ENCODE results near the gene FAM163B.

FAM163B gene

DNA sequence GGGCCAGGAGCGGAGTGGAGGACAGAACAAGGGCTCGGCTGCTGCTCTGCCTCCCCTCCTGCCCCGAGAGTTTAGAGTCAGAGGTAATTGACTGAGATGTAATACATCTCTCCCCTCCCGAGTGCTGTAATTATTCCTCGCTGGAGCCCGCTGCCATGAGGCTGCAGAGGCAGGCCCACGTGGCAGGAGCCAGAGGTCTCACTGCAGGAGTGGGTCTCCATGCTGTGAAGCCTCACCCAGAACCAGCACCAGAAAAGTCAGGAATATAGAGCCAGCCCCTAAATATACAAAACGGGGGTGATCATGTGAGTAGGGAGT lies 2.5 kb downstream of the FAM163B start:
- no peak overlapping the region for H3K4me3 ChIP-seq (ENCODE audit: extremely low read depth, insufficient read depth, low read length, poor library complexity, severe bottlenecking)
- no peaks in the 10 kb centered on the region for H3K9me3 ChIP-seq (ENCODE audit: control insufficient read depth, low read length)
- 90 to 100% methylated on average over 4 to 7 of the region's 8 CpGs for WGBS, 2 experiments (ENCODE audit: insufficient coverage in 2 of 2)

DNA sequence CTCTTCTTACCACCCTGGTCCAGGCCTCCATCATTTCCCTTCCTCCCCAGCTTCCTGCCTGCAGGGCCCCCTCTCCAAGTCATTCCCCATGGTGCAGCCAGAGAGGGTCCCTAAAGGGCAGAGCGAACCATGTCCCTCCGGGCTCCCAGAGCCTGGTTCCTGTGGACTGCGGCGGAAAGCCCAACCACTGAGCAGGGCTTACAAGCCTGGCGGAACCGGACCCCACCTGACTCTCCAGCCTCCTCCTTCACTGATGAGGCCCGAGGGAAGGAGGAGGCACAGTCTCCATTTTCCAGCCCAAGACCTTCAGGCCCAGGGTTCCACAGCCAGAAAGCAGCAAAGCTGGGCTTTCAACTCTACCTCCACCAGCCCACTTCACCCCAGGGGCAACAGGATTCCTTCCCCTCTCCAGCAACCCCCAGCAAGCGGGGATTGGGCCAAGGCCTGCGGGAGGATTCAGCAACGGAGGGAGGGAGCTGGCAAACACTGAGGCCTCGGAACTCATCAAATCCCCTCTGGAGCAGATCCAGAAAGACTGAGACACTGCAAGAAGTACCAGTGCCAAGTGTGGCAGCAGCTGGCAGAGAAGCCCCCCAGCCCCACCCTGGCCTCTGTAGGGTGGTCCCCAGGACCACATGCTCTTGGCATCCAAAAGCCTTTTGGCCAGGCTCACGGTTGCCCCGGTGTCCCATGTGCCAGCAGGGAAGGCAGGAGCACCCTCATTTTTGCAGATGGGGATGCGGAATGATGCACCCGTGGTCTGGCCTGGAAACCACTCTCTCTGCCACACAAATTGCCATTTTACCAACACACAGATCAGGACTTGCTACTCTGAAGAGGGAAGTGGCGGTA lies 3.1 kb downstream of the FAM163B start:
- H3K36me3 ChIP-seq (ENCODE audit: control insufficient read depth, insufficient read depth, low read length): no peaks in the 10 kb centered on the region
- H3K27ac ChIP-seq (ENCODE audit: low read depth, low read length, severe bottlenecking): no peak overlapping the region
- H3K4me1 ChIP-seq (ENCODE audit: control insufficient read depth, insufficient read depth, low read length, poor library complexity, severe bottlenecking): peaks cover 9% of the 10 kb centered on the region
- 88% methylated on average over 12 to 13 of the region's 16 CpGs for WGBS, 2 experiments (ENCODE audit: insufficient coverage in 2 of 2)
- H3K4me3 ChIP-seq (ENCODE audit: extremely low read depth, insufficient read depth, low read length, poor library complexity, severe bottlenecking): no peak overlapping the region
- H3K9me3 ChIP-seq (ENCODE audit: control insufficient read depth, low read length): no peaks in the 10 kb centered on the region

More for the DNA sequence above, 2.5 kb downstream of the FAM163B start:
- Histone ChIP-seq H3K4me1 (ENCODE audit: control insufficient read depth, insufficient read depth, low read length, poor library complexity, severe bottlenecking) (peaks cover 9% of the 10 kb centered on the region), H3K36me3 (ENCODE audit: control insufficient read depth, insufficient read depth, low read length) (no peaks in the 10 kb centered on the region), H3K27ac (ENCODE audit: low read depth, low read length, severe bottlenecking) (no peak overlapping the region)

- 95 to 96% methylated on average over 7 to 13 of the region's 17 CpGs for whole genome bisulfite sequencing, 2 experiments (ENCODE audit: insufficient coverage in 2 of 2)
- Histone ChIP-seq H3K4me1 (ENCODE audit: control insufficient read depth, insufficient read depth, low read length, poor library complexity, severe bottlenecking) (peaks cover 9% of the 10 kb centered on the region), H3K4me3 (ENCODE audit: extremely low read depth, insufficient read depth, low read length, poor library complexity, severe bottlenecking) (no peak overlapping the region), H3K9me3 (ENCODE audit: control insufficient read depth, low read length) (no peaks in the 10 kb centered on the region), H3K36me3 (ENCODE audit: control insufficient read depth, insufficient read depth, low read length) (no peaks in the 10 kb centered on the region), H3K27ac (ENCODE audit: low read depth, low read length, severe bottlenecking) (no peak overlapping the region)
These were observed 3.7 kb downstream of the FAM163B start for GRCh38 chr9:133605446-133605845.

GRCh38 chr9:133604856-133605255 lies 4.3 kb downstream of the FAM163B start:
- WGBS, 2 experiments (ENCODE audit: insufficient coverage in 2 of 2): 88 to 90% methylated on average over 13 of the region's 14 CpGs

GRCh38 chr9:133604214-133604613 lies 5.0 kb downstream of the FAM163B start:
- Histone ChIP-seq H3K27ac (ENCODE audit: low read depth, low read length, severe bottlenecking) (no peak overlapping the region), H3K4me1 (ENCODE audit: control insufficient read depth, insufficient read depth, low read length, poor library complexity, severe bottlenecking) (peaks cover 9% of the 10 kb centered on the region), H3K36me3 (ENCODE audit: control insufficient read depth, insufficient read depth, low read length) (no peaks in the 10 kb centered on the region), H3K9me3 (ENCODE audit: control insufficient read depth, low read length) (no peaks in the 10 kb centered on the region), H3K4me3 (ENCODE audit: extremely low read depth, insufficient read depth, low read length, poor library complexity, severe bottlenecking) (no peak overlapping the region)
- WGBS, 2 experiments (ENCODE audit: insufficient coverage in 2 of 2): 77 to 87% methylated on average over 3 to 4 of the region's 5 CpGs

More at GRCh38 chr9:133604856-133605255, 4.3 kb downstream of the FAM163B start:
- H3K27ac ChIP-seq (ENCODE audit: low read depth, low read length, severe bottlenecking): no peak overlapping the region
- H3K4me3 ChIP-seq (ENCODE audit: extremely low read depth, insufficient read depth, low read length, poor library complexity, severe bottlenecking): no peak overlapping the region
- H3K36me3 ChIP-seq (ENCODE audit: control insufficient read depth, insufficient read depth, low read length): no peaks in the 10 kb centered on the region
- H3K9me3 ChIP-seq (ENCODE audit: control insufficient read depth, low read length): no peaks in the 10 kb centered on the region
- peaks cover 9% of the 10 kb centered on the region for H3K4me1 ChIP-seq (ENCODE audit: control insufficient read depth, insufficient read depth, low read length, poor library complexity, severe bottlenecking)

DNA sequence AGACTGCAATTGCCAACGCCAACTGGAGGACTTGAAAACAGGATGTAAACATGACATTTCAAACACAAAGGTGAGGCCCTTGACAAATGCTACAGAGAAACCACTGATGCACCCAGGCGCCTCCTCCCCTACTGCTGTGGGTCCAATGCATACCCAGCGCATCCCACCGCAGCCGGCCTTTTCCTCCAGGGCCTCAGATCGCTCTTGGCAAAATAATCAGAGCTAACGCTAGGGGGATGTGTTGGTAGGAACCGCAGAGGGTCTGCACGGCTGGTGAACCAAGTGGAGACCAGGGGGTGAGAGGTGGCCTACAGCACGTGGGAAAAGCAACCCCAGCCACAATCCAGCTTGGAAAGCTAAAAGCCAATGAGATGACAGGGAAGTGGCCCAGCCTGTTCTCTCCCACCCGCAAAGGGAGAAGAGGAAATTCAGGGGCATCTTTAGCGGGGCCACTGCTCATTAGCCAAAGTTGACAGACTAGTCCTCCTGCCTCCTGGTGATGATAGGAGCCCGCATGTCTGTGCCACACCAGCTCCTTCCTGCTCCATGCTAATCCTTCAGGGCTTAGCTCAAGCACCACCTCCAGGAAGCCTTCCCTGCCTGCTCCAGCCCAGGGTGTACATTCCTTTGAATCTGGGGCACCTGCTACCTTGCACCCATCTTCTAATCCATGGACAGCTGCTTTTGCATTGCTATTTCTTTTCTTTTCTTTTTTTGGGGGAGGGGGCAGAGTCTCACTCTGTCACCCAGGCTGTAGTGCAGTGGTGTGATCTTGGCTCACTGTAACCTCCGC lies 5.9 kb downstream of the FAM163B start:
- Histone ChIP-seq H3K27ac (ENCODE audit: low read depth, low read length, severe bottlenecking) (no peak overlapping the region), H3K9me3 (ENCODE audit: control insufficient read depth, low read length) (peaks cover 6% of the 10 kb centered on the region), H3K4me1 (ENCODE audit: control insufficient read depth, insufficient read depth, low read length, poor library complexity, severe bottlenecking) (peaks cover 7% of the 10 kb centered on the region), H3K36me3 (ENCODE audit: control insufficient read depth, insufficient read depth, low read length) (no peaks in the 10 kb centered on the region), H3K4me3 (ENCODE audit: extremely low read depth, insufficient read depth, low read length, poor library complexity, severe bottlenecking) (no peak overlapping the region)
- 78 to 79% methylated on average over 10 of the region's 14 CpGs for WGBS, 2 experiments (ENCODE audit: insufficient coverage in 2 of 2)

DNA sequence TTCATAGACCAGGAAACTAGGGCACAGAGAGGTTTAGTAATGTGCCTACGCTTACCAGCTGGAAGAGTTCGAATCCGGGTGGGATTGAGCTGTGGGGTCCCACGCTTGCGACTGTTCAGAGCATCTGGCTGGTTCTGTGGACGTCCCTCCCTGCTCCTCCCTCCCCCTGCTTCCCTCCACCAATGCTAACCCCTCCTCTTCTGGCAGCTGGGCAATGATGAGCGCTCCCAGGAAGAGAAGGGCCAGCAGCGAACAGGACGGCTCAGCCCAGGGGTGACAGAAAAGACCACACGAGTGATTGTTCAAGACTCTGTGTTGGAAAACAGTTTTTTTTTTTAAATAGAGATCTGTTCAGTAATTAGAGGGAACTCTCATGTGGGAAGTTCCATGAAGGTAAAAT lies 6.9 kb downstream of the FAM163B start:
- Histone ChIP-seq H3K36me3 (ENCODE audit: control insufficient read depth, insufficient read depth, low read length) (no peaks in the 10 kb centered on the region), H3K9me3 (ENCODE audit: control insufficient read depth, low read length) (peaks cover 16% of the 10 kb centered on the region), H3K4me1 (ENCODE audit: control insufficient read depth, insufficient read depth, low read length, poor library complexity, severe bottlenecking) (peaks cover 7% of the 10 kb centered on the region), H3K4me3 (ENCODE audit: extremely low read depth, insufficient read depth, low read length, poor library complexity, severe bottlenecking) (no peak overlapping the region), H3K27ac (ENCODE audit: low read depth, low read length, severe bottlenecking) (no peak overlapping the region)
- 80 to 84% methylated on average over 6 to 10 of the region's 10 CpGs for WGBS, 2 experiments (ENCODE audit: insufficient coverage in 2 of 2)

DNA sequence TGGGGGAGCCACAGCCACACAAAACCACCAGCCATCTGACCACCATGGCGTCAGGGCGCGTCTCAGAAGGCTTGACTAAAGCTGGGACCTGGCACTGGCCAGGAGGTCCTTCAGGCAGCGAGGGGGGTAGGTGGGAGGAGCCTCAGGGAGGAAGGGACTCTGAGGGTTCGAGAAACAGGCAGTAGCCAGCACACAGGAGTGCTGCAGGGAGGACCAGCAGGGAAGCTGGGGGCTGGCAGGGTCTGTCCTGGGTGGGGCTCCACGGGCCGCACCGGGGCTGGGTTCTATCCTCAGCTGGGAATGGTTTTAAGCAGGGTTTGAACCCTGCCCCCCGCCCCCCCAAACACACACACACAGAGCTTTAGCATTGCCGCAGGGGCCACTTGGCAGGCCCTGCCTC lies 7.4 kb downstream of the FAM163B start:
- WGBS, 2 experiments (ENCODE audit: insufficient coverage in 2 of 2): 84 to 98% methylated on average over 3 to 8 of the region's 10 CpGs
- H3K4me3 ChIP-seq (ENCODE audit: extremely low read depth, insufficient read depth, low read length, poor library complexity, severe bottlenecking): no peak overlapping the region
- H3K9me3 ChIP-seq (ENCODE audit: control insufficient read depth, low read length): peaks cover 21% of the 10 kb centered on the region
- no peak overlapping the region for H3K27ac ChIP-seq (ENCODE audit: low read depth, low read length, severe bottlenecking)
- peaks cover 7% of the 10 kb centered on the region for H3K4me1 ChIP-seq (ENCODE audit: control insufficient read depth, insufficient read depth, low read length, poor library complexity, severe bottlenecking)
- no peaks in the 10 kb centered on the region for H3K36me3 ChIP-seq (ENCODE audit: control insufficient read depth, insufficient read depth, low read length)

DNA sequence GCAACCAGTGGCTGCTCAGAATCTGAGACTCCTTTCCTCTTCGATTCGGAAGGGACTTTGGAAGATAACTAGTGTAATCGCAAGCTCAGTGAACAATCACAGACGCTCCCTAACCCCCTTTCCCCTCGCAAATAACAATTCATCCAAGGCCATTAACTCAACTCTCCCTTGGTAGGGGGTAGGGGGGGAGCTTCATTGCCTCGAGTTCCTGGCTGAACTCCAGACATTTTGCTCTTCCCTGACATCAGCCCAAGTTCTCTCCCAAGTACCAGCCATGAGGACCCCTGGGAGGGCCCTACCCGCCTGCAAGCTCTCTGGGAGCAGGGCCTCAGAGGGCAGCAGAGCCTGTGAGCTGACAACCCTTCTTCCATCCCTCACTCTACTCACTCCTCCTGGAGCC lies 8.4 kb downstream of the FAM163B start:
- H3K4me3 ChIP-seq (ENCODE audit: extremely low read depth, insufficient read depth, low read length, poor library complexity, severe bottlenecking): no peak overlapping the region
- WGBS, 2 experiments (ENCODE audit: insufficient coverage in 2 of 2): 88 to 100% methylated on average over 4 of the region's 7 CpGs
- H3K36me3 ChIP-seq (ENCODE audit: control insufficient read depth, insufficient read depth, low read length): no peaks in the 10 kb centered on the region

DNA sequence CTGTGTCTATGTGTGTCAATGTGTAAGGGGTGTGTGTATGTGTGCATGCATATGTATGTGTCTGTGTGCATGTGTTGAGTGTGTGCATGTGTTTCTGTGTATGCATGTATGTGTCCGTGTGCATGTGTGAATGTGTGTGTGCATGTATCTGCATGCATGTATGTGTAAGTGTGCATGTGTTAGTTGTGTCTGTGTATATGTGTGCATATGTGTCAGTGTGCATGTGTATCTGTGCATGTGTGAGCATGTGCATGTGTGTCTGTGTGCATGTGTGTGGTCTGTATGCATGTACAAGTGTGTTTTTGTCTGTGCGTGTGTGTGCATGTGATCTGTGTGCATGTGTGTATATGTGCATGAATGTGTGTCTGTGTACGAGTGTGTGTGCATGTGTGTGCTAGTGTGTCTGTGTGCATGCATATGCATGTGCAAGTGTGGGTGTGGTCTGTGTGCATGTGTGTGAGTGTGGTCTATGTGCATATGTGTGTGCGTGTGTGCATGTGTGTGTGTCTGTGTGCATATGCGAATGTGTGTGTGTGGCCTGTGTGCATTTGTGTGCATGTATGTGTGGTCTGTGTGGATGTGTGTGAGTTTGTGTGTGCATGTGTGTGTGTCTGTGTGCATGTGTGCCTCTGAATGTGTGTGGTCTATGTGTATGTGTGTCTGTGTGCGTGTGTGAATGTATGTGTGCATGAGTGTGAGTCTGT lies 9.6 kb downstream of the FAM163B start:
- 90 to 94% methylated on average over 6 of the region's 6 CpGs for WGBS, 2 experiments (ENCODE audit: insufficient coverage in 2 of 2)
- H3K27ac ChIP-seq (ENCODE audit: low read depth, low read length, severe bottlenecking): no peak overlapping the region
- H3K9me3 ChIP-seq (ENCODE audit: control insufficient read depth, low read length): peaks cover 27% of the 10 kb centered on the region
- H3K36me3 ChIP-seq (ENCODE audit: control insufficient read depth, insufficient read depth, low read length): no peaks in the 10 kb centered on the region
- no peak overlapping the region for H3K4me3 ChIP-seq (ENCODE audit: extremely low read depth, insufficient read depth, low read length, poor library complexity, severe bottlenecking)
- peaks cover 7% of the 10 kb centered on the region for H3K4me1 ChIP-seq (ENCODE audit: control insufficient read depth, insufficient read depth, low read length, poor library complexity, severe bottlenecking)

More for the DNA sequence above, 8.4 kb downstream of the FAM163B start:
- H3K9me3 ChIP-seq (ENCODE audit: control insufficient read depth, low read length): peaks cover 27% of the 10 kb centered on the region
- peaks cover 7% of the 10 kb centered on the region for H3K4me1 ChIP-seq (ENCODE audit: control insufficient read depth, insufficient read depth, low read length, poor library complexity, severe bottlenecking)
- H3K27ac ChIP-seq (ENCODE audit: low read depth, low read length, severe bottlenecking): no peak overlapping the region
